ENCODE data around the gene CEL. TPM values are rescaled to one million over a fixed set of nuclear protein-coding genes. Genes with fewer than 3 reads are reported as not detected.

The CEL gene
- total RNA-seq, 2 experiments from 2014 or later = 1.7 to 1.9 TPM

GRCh38 chr9:133114886-133115603 lies 53.3 kb downstream of the CEL start:
- Mint-ChIP-seq H3K4me3 (peak overlapping the region; percentile 47), H3K36me3 (peaks cover 4% of the 10 kb centered on the region), H3K27me3 (no peaks in the 10 kb centered on the region), H3K27ac (peak overlapping the region; percentile 90), H3K4me1 (peaks cover 70% of the 10 kb centered on the region), H3K9me3 (ENCODE audit: low read depth) (no peaks in the 10 kb centered on the region)
- ATAC-seq = no peak
- DNase-seq = peak; percentile 62
- CTCF ChIA-PET = interaction anchor here (0.9 to 25.4 kb wide), 10 partner anchors 12 to 93 kb away, joined by 3 to 505 read pairs (median 3); no protein-coding TSS in a partner anchor

GRCh38 chr9:133115604-133116345 lies 54.0 kb downstream of the CEL start:
- CTCF ChIA-PET = interaction anchor here (0.9 to 25.4 kb wide), 7 partner anchors 13 to 94 kb away, joined by 3 to 505 read pairs (median 3); no protein-coding TSS in a partner anchor
- H3K27ac Mint-ChIP-seq = peak overlapping the region; percentile 90
- peaks cover 72% of the 10 kb centered on the region for H3K4me1 Mint-ChIP-seq
- H3K9me3 Mint-ChIP-seq (ENCODE audit: low read depth) = no peaks in the 10 kb centered on the region
- no peaks in the 10 kb centered on the region for H3K27me3 Mint-ChIP-seq
- H3K4me3 Mint-ChIP-seq = peak overlapping the region; percentile 47
- H3K36me3 Mint-ChIP-seq = no peaks in the 10 kb centered on the region
- ATAC-seq = peak; percentile 95
- DNase-seq = peak; percentile 89

GRCh38 chr9:133116346-133117231 lies 54.8 kb downstream of the CEL start:
- H3K9me3 Mint-ChIP-seq (ENCODE audit: low read depth) = no peaks in the 10 kb centered on the region
- CTCF ChIA-PET = interaction anchor here (0.7 to 25.4 kb wide), 6 partner anchors 14 to 68 kb away, joined by 3 to 505 read pairs (median 4); no protein-coding TSS in a partner anchor
- no peaks in the 10 kb centered on the region for H3K36me3 Mint-ChIP-seq
- H3K4me1 Mint-ChIP-seq = peaks cover 75% of the 10 kb centered on the region
- H3K27ac Mint-ChIP-seq = peak overlapping the region; percentile 90
- no peak for DNase-seq
- H3K27me3 Mint-ChIP-seq = no peaks in the 10 kb centered on the region
- no peak overlapping the region for H3K4me3 Mint-ChIP-seq
- no peak for ATAC-seq

- DNase-seq (no peak), ATAC-seq (no peak)
- no peaks in the 10 kb centered on the region for H3K9me3 Mint-ChIP-seq (ENCODE audit: low read depth)
- peaks cover 81% of the 10 kb centered on the region for H3K4me1 Mint-ChIP-seq
- CTCF ChIA-PET = interaction anchor here (1.3 to 25.4 kb wide), 3 partner anchors 30 to 69 kb away, joined by 4 to 505 read pairs (median 6); no protein-coding TSS in a partner anchor
- no peaks in the 10 kb centered on the region for H3K36me3 Mint-ChIP-seq
- H3K27ac Mint-ChIP-seq = peak overlapping the region; percentile 90
- no peaks in the 10 kb centered on the region for H3K27me3 Mint-ChIP-seq
- H3K4me3 Mint-ChIP-seq = no peak overlapping the region
Observed at GRCh38 chr9:133117271-133118178, 55.7 kb downstream of the CEL start.

GRCh38 chr9:133118179-133118520 lies 56.4 kb downstream of the CEL start:
- Mint-ChIP-seq H3K36me3 (no peaks in the 10 kb centered on the region), H3K4me1 (peaks cover 79% of the 10 kb centered on the region), H3K27ac (no peak overlapping the region), H3K27me3 (no peaks in the 10 kb centered on the region), H3K4me3 (no peak overlapping the region), H3K9me3 (ENCODE audit: low read depth) (no peaks in the 10 kb centered on the region)
- DNase-seq (no peak), ATAC-seq (no peak)
- CTCF ChIA-PET = interaction anchor here (1.5 to 25.4 kb wide), 2 partner anchors 29 to 68 kb away, joined by 6 to 505 read pairs; no protein-coding TSS in a partner anchor

- H3K27ac Mint-ChIP-seq = peak overlapping the region; percentile 35
- CTCF ChIA-PET = interaction anchor here (1.5 to 25.4 kb wide), 3 partner anchors 15 to 67 kb away, joined by 5 to 505 read pairs (median 6); no protein-coding TSS in a partner anchor
- no peak overlapping the region for H3K4me3 Mint-ChIP-seq
Observed at GRCh38 chr9:133118568-133118967, 56.8 kb downstream of the CEL start.

GRCh38 chr9:133119103-133119845 lies 57.5 kb downstream of the CEL start:
- Mint-ChIP-seq H3K9me3 (ENCODE audit: low read depth) (no peaks in the 10 kb centered on the region), H3K36me3 (no peaks in the 10 kb centered on the region), H3K27ac (no peak overlapping the region), H3K4me3 (no peak overlapping the region), H3K27me3 (no peaks in the 10 kb centered on the region), H3K4me1 (peaks cover 77% of the 10 kb centered on the region)
- no peak for DNase-seq
- CTCF ChIA-PET = interaction anchor here (1.5 to 25.4 kb wide), 2 partner anchors 16 to 28 kb away, joined by 5 to 505 read pairs; no protein-coding TSS in a partner anchor
- ATAC-seq = no peak

More at GRCh38 chr9:133118568-133118967, 56.8 kb downstream of the CEL start:
- Mint-ChIP-seq H3K27me3 (no peaks in the 10 kb centered on the region), H3K4me1 (peaks cover 77% of the 10 kb centered on the region), H3K9me3 (ENCODE audit: low read depth) (no peaks in the 10 kb centered on the region), H3K36me3 (no peaks in the 10 kb centered on the region)
- ATAC-seq = no peak
- no peak for DNase-seq

GRCh38 chr9:133119846-133120500 lies 58.2 kb downstream of the CEL start:
- ATAC-seq (no peak), DNase-seq (no peak)
- Mint-ChIP-seq H3K4me3 (peak overlapping the region; percentile 64), H3K27me3 (no peaks in the 10 kb centered on the region), H3K4me1 (peaks cover 77% of the 10 kb centered on the region), H3K9me3 (ENCODE audit: low read depth) (no peaks in the 10 kb centered on the region), H3K36me3 (peaks cover 2% of the 10 kb centered on the region), H3K27ac (no peak overlapping the region)
- CTCF ChIA-PET = interaction anchor here (1.5 to 25.4 kb wide), 2 partner anchors 16 to 27 kb away, joined by 5 to 505 read pairs; no protein-coding TSS in a partner anchor

- peaks cover 75% of the 10 kb centered on the region for H3K4me1 Mint-ChIP-seq
Observed at GRCh38 chr9:133120501-133121197, 58.9 kb downstream of the CEL start.

More at GRCh38 chr9:133120501-133121197, 58.9 kb downstream of the CEL start:
- H3K27ac Mint-ChIP-seq = peak overlapping the region; percentile 65
- DNase-seq (no peak), ATAC-seq (no peak)
- no peaks in the 10 kb centered on the region for H3K27me3 Mint-ChIP-seq
- H3K4me3 Mint-ChIP-seq = peak overlapping the region; percentile 64
- no peaks in the 10 kb centered on the region for H3K9me3 Mint-ChIP-seq (ENCODE audit: low read depth)
- CTCF ChIA-PET = interaction anchor here (25.4 kb wide), 1 partner anchor 26 kb away, joined by 505 read pairs; no protein-coding TSS in a partner anchor
- peaks cover 4% of the 10 kb centered on the region for H3K36me3 Mint-ChIP-seq
